GM18868 (cell line): ENCODE data around the gene ZXDC.
A peak's percentile ranks its signal among the peaks of the same experiment; 100 is the strongest.

Source experiments
- ATAC-seq: cut with Tn5 transposase; IDR thresholded peaks from one replicate; pipeline ENCODE4 v1.9.1; 2021; ENCODE audit warnings: mild to moderate bottlenecking, moderate library complexity; ENCODE audit not compliant: unreplicated experiment

Gene ZXDC

GRCh38 chr3:126490619-126491018, 14.9 kb upstream of the ZXDC start:
- ATAC-seq, result no peak

GRCh38 chr3:126488886-126489569, 13.3 kb upstream of the ZXDC start:
- no peak for ATAC-seq

DNA sequence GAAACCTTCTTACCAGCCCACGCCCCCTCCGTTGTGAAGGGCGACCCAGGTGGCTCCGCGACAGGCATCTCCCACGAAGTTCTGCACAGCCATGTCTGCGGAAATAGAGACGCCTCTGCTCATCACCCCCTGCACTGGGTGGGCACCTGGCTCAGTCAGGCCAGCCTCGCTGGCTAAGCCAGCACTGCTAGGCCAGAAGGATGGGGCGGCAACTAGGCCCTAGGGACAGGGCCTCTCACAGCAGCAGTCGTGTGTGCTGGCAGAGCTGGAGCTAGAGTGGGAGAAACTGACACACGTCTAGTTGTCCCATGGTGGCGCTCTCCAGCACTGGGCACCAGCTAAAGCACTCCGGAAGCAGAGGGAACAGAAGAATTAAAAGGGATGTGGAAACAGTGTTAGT, 12.5 kb upstream of the ZXDC start:
- no peak for ATAC-seq

GRCh38 chr3:126487151-126487771, 11.6 kb upstream of the ZXDC start:
- no peak for ATAC-seq

DNA sequence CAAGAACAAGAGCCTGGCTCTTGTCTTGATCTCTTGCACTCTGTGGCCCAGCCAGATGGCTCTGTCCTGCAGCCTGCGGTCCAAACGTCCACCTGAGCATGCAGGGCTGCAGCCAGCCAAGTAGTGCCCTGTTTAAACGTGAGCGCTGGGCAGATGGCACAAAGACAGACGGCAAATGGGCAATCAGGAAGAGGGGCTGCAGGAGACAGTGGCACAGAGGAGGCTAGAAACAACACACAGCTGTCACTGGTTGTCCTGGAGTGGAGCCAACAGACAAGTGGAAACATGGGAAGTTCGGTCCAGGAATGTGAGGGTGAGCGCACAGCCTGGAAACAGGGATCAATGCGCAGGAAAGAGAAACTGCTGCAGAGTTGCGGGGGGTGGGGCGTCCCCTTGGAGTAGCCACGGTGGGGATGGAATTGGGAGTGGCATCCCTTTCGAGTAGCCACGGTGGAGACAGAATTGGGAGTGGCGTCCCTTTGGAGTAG, 10.7 kb upstream of the ZXDC start:
- ATAC-seq, result no peak

DNA sequence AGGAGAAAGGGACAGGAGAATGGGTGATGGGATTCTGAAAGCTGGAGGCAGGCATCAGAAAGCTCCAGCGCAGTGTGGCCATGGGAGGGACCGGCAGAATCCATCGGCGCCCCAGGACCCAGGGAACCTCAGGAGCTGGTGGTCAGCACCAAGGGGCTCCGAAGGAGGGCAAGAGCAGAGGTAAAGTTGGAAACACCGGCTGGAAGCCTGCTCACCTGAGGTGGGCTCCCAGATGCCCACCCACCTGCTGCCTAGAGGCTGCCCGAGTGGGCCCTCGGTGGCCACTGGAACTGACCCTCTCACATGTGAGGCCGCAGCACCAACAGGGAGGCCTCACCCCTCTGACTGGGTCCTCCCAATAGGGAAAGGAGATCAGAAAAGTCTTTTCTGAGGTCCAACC, 10.3 kb upstream of the ZXDC start:
- ATAC-seq, result no peak

DNA sequence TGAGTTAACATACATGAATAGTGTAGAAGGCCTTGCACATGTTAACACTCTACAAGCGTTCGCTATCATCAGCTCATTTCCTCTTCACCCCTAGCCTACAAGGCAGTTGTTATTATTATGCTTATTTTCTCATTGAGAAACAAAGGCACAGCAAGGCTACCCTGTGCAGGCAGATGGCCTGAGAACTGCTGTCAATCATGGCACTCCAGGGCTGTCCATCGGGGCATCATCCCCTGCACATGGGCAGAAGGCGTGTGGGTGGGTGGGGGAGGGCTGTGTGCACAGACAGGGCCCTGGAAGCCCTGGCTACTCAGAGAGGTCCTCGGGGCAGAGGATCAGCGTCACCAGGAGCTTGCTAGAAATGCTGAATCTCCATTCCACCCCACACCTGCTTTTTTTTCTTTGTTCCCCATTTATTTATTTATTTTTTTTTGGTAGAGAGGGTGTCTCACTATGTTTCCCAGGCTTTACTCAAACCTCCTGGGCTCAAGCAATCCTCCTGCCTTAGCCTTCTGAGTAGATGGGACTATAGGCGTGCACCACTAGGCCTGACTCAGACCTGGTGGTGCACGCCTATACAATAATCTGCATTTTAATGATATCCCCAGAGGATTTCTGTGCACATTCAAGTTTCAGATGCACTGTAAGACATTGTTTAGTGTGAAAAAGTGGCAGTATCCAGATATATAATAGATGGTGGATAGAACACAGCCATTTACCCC, 9.6 kb upstream of the ZXDC start:
- no peak for ATAC-seq

- no peak for ATAC-seq
Measured at GRCh38 chr3:126484662-126485061, 9.0 kb upstream of the ZXDC start.

DNA sequence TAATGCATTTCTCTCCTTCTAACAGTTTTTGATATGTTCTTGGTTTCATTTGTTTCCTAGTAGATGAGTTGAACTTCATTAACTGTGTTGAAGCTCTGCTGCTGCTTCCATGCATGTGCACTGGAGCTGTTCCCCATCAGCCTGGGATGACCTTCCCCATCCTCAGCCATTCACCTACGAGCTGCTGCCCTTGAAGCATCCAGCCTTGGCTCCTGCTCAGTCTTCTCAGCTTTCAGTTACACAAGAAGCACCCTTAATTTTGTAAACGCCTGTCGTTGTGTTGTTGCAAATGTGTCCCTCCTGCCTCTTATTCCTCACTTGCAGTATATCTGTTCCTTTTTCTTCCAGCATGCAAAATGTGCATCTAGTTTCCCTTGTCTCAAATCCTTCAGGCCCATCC, 8.5 kb upstream of the ZXDC start:
- no peak for ATAC-seq

- ATAC-seq, result no peak
Measured at GRCh38 chr3:126483321-126483761, 7.7 kb upstream of the ZXDC start.

GRCh38 chr3:126482503-126483255, 7.0 kb upstream of the ZXDC start:
- no peak for ATAC-seq

DNA sequence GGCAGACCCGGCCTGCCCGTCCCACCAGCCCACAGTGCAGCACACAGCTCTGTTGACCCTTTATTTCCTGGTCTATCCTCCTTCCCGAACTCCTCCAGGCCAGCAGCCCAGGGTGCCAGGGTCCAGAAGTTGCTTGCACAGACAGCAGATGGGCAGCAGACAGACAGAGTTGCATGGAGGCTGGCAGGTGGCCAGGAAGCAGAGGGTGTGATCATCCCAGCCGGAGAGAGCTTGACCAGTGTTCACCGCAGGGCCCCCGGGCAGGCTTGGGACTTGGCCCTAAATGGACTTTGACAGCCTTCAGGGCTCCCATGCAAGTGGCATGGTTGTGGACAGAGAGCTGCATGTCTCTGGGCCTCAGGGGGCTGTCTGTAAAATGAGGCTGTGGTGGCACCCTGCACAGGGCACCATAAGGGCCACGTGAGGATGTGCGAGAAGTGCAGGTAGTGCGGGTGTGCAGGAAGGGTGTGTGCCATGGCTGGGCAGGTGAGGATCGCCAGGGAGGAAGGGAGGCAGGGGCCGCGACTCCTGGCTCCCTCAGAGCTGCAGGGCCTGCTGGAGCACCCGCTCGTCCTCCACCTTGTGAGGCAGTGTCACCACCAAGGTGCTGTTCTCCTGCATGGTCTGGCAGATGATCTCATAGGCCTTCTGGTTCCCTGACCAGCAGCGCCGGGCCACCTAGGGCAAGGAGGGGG, 6.3 kb upstream of the ZXDC start:
- ATAC-seq, result no peak

- no peak for ATAC-seq
Measured at GRCh38 chr3:126480861-126481260, 5.2 kb upstream of the ZXDC start.

- no peak for ATAC-seq
Measured at GRCh38 chr3:126480206-126480605, 4.5 kb upstream of the ZXDC start.

- ATAC-seq, result no peak
Measured at GRCh38 chr3:126479642-126480041, 4.0 kb upstream of the ZXDC start.

- no peak for ATAC-seq
Measured at GRCh38 chr3:126478581-126479310, 3.1 kb upstream of the ZXDC start.

- ATAC-seq, result no peak
Measured at GRCh38 chr3:126477061-126477380, 1.3 kb upstream of the ZXDC start.

DNA sequence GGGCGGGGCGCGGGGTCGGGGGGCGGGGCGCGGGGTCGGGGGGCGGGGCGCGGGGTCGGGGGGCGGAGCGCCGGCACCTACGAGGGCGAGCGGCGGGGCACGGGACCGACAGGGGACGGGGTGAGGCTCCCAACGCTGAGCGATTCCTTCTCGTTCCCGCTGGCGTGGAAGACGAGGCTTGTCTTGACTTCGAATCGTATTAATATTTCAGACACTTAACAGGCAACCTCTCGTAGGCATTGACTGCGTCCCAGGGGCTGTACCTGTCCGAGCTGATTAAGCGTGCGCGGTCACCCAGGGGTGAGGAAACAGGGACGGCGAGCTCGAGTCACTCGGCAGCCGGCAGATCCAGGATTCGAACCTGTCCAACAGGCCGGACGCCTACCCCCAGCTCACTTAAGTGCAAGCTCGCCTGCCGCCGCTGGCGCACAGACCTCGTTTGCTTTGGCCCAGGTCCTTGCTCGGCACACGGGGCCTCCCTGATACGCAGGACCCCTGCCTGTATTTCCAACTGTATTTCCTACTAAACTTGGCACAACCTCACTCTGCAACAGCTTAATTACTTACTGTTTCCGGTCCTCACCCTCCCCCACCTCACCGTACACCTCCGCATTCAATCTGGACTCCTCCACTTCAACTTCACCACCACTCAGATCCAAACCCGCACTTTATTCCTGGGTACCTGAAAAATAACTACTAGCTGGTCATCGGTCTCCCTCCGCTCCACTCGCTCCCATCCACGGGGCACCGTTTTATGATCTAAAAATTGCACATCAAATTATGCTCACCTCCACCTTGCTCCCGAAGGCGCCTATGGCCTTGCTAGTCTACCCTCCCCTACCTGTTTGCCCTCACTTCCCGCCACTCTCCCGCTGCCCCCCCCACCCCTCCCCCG, 722 bp upstream of the ZXDC start:
- ATAC-seq, result peak; percentile 26
